NCI-H510A treated with DMSO at 0.1 percent for 48 hours (cell line): ENCODE results near the gene C1orf105.
"Not testable (repeated sequence)": the region's sequence is repeated elsewhere in the genome, so short reads cannot be mapped to it uniquely, and the experiment has no call there.

ENCODE experiments used
- DNase-seq: peaks from one replicate; lab custom pipeline; 2025; lab: John Stamatoyannopoulos, UW

The C1orf105 gene

GRCh38 chr1:172427191-172427590 is 6.7 kb downstream of the C1orf105 start:
- DNase-seq, result no peak

GRCh38 chr1:172429331-172430127 is 9.0 kb downstream of the C1orf105 start:
- DNase-seq, result peak; percentile 70

GRCh38 chr1:172430128-172430454 is 9.6 kb downstream of the C1orf105 start:
- no peak for DNase-seq

- no peak for DNase-seq
These were observed 10.7 kb downstream of the C1orf105 start for GRCh38 chr1:172431204-172431603.

- peak; percentile 89 for DNase-seq
These were observed 11.3 kb downstream of the C1orf105 start for GRCh38 chr1:172431721-172432192.

GRCh38 chr1:172437183-172437582 is 16.7 kb downstream of the C1orf105 start:
- DNase-seq, result not testable (repeated sequence)

GRCh38 chr1:172442404-172442803 is 21.9 kb downstream of the C1orf105 start:
- DNase-seq, result no peak

- DNase-seq, result no peak
These were observed 22.5 kb downstream of the C1orf105 start for GRCh38 chr1:172442843-172443565.

- peak; percentile 72 for DNase-seq
These were observed 23.4 kb downstream of the C1orf105 start, which contains the start of gene PIGC for GRCh38 chr1:172443666-172444453. Gene PIGC, minus strand, starts transcription at chr1:172444069. Its CDS starts 1,447 bp downstream, at chr1:172442622.

GRCh38 chr1:172446547-172446946 is 26.1 kb downstream of the C1orf105 start:
- DNase-seq, result no peak

GRCh38 chr1:172447641-172448040 is 27.2 kb downstream of the C1orf105 start:
- DNase-seq, result no peak

GRCh38 chr1:172448995-172449584 is 28.6 kb downstream of the C1orf105 start:
- peak; percentile 10 for DNase-seq

- DNase-seq, result peak; percentile 60
These were observed 29.4 kb downstream of the C1orf105 start for GRCh38 chr1:172449585-172450523.

- DNase-seq, result peak; percentile 60
These were observed 30.0 kb downstream of the C1orf105 start for GRCh38 chr1:172450524-172450885.

- peak; percentile 68 for DNase-seq
These were observed 30.5 kb downstream of the C1orf105 start for GRCh38 chr1:172451002-172451443.

- peak; percentile 22 for DNase-seq
These were observed 32.2 kb downstream of the C1orf105 start for GRCh38 chr1:172452536-172453152.

GRCh38 chr1:172453153-172453545 is 32.7 kb downstream of the C1orf105 start:
- DNase-seq, result no peak

GRCh38 chr1:172453607-172454006 is 33.1 kb downstream of the C1orf105 start:
- no peak for DNase-seq

GRCh38 chr1:172455451-172455850 is 35.0 kb downstream of the C1orf105 start:
- no peak for DNase-seq

GRCh38 chr1:172456344-172456769 is 35.9 kb downstream of the C1orf105 start:
- DNase-seq, result no peak
